Vagina (tissue), 2 donors: Measurements from ENCODE around the gene AMER3.

Source experiments
- CTCF ChIP-seq, 3 experiments: fragments of 450-650 bp in 2 of 3; fragments of 200-600 bp in 1 of 3; sonication (generic) in 1 of 3; IDR thresholded peaks; one replicate each; pipeline ENCODE4 v1.5.1; 2017 to 2019; ENCODE audit warnings: antibody characterized with exemption in 3 of 3, mild to moderate bottlenecking in 2 of 3, moderate library complexity in 2 of 3
- POLR2AphosphoS5 ChIP-seq, 2 donors: sonication (generic); formaldehyde crosslinking; IDR thresholded peaks; one replicate each; pipeline ENCODE4 v1.9.0; 2017; ENCODE audit warnings: antibody characterized with exemption in 2 of 2, mild to moderate bottlenecking in 2 of 2, low read depth in 1 of 2; ENCODE audit not compliant: insufficient read depth in 1 of 2

- no peak for TF ChIP-seq CTCF (IDR thresholded peaks at IDR 0.05)
- TF ChIP-seq POLR2AphosphoS5 (IDR thresholded peaks at IDR 0.05; ENCODE audit: insufficient read depth in 1 of 2, low read depth in 1 of 2) = no peak
Measured at GRCh38 chr2:130767408-130767775, 12.1 kb downstream of the AMER3 start.
